Midbrain (tissue), 1 donor: ENCODE measurements around the gene PDZD7.
A peak's percentile ranks its signal among the peaks of the same experiment; 100 is the strongest.

Source experiments
- DNase-seq: peaks from one replicate; lab custom pipeline; 2025; lab: John Stamatoyannopoulos, UW

PDZD7 gene

DNA sequence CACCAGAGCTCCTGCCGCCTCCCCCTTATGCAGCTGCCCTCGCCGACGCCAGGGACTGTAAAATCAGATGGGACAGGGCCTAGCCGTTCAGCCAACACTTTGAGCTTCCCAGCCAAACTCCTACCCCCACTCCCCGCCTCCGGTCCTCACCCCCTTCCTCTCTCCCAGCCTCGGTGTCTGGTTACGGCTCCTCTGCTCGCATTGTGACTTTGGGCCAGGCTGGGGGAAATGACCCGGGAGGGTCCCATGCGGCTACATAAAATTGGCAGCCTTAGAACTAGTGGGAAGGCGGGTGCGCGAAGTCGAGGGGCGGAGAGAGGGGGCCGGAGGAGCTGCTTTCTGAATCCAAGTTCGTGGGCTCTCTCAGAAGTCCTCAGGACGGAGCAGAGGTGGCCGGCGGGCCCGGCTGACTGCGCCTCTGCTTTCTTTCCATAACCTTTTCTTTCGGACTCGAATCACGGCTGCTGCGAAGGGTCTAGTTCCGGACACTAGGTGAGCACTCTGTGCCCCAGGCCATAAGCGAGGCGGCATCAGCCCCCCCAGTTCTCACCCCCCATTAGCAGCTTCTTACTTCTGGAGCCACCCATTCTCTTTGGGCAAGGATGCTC, 30.8 kb upstream of the PDZD7 start, which contains the start of gene KAZALD1:
TSS of gene KAZALD1 (plus strand) at position 366 of the 608 bp plus-strand sequence. CDS start 604 bp downstream, outside the sequence.
- no peak for DNase-seq

DNA sequence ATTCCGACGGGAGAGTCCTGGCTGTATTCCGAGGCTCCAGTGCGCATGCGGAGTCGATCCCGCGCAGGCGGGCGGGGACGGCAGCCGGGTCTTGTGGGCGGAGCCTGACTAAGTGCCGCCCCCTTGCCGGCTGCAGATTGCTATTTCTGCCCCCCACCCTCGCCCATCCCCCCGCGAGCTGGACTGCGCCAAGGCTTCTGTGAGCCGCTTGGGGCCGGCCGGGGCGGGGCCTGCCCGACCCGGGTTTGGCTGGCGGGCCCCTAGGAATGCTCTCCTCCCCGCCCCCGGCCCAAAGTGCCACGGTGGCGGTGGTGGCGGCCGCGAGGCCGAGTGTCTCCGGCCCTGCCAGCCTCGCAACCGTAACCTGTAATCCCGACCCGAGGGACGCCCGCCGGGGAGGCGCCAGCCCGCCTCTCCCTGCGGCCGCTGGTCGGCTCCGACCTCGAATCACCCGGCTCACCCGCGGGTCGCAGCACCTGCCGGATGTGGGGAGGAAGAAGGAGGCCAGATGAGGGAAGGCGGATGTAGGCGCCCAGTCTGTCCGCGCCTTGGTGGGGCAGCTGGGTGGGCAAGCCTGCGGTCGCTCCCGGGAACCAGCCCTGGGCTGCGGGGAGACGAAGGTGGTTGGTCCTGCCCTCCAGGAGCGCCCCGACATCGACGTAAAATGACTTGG, 30.2 kb upstream of the PDZD7 start:
- DNase-seq: no peak

DNA sequence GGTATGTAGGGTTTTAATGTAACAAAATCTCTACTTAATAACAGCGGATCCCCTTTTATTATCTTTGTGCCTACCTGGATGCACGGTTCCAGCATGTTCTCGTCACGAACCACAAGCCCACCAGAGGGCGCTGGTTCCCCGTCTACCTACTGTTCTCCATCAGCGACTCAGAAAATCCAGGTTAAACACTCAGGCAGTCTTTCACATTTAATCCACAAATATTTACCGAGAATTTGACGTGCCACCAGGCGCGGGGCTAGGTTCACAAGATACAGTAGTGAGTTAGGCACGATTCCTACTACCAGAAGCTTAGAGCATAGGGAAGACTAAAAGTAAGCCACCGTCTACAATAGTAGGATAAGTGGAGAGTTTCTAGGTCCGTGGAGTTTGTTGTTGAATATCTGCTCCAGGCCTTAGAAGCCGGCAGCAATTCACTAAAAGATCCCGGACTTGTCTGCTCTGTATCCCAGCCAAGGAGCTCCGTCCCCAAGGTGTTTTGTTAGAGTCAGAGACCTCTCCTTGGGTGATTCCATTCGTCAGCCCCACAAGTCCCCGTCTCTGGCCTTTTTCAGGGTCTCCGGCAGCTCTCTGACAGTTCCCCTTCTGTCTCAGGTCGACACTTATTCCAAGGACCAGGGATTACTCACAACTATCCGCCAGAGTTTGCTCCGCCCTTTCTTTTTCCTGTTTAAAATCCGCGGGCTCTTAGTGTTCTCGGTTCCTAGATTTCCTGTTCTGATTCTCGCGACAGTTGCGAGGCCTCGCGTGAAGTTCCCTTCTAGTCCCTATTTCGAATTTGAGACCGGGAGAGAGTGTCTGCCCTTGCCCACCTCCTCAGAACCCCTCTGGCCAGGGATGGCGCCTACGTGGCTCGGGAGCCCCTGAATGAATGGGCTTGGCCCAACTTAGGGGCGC, 29.4 kb upstream of the PDZD7 start:
- DNase-seq: peak; percentile 91

DNA sequence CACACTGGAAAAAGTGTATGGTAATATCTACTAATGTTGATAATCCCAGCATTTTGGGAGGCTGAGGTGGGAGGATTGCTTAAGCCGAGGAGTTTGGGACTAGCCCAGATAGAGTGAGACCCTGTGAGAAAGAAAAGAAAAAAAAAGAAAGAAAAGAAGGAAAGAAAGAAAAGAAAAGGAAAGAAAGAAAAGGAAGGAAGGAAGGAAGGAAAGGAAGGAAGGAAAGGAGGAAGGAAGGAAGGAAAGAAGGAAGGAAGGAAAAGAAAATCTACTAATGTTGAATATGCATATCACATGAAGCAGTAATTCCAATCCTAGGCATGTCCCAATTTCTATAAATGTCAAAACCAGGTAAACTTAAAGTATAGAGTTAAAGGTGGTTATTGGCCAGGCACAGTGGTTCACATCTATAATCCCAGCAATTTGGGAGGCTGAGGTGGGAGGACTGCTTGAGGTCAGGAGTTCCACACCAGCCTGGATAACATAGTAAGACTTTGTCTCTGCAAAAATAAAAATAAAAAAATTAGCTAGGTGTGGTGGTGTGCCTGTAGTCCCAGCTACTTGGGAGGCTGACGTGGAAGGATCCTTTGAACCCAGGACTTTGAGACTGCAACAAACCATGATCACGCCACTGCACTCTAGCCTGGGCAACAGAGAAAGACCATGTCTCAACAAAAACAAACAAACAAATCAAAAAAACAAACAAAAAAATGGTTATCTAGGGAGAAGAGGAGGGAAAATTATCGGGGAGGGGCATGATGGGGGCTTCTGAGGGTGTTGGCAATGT, 25.6 kb upstream of the PDZD7 start:
- DNase-seq: no peak

DNA sequence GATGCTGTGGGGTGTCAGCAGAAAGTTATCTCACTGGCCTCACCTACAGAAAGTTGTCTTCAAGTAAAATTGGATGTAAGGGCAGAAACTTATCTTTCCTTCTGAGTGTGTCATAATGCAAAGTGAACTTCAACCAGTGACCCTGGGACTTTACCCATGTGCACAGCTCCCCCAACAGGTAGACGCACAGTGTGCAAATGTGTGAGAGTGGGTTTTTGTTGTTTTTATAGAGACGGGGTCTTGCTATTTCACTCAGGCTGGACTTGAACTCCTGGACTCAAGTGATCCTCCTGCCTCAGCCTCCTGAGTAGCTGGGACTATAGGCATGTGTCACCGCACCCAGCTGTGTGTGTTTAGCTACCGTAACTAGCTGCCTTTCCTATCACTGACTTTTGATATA, 24.5 kb upstream of the PDZD7 start:
- no peak for DNase-seq

DNA sequence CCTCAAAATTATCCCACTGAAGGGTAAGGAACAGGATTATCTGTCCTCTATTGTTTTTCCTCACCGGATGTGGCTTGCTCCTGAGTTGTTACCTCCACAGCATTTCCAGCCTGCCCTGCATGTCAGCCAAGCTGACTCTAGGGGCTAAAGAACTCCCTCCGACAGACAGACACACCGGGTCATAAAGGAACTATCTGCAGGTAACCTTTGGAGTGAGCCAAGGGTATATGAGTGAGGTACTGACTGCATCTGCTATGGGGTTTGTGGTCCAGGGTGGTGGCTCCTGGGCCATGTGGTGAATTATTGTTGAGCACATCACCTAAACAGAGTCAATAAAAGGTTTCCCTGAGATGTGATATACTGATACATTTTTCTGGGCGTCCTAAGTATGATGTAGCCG, 23.9 kb upstream of the PDZD7 start:
- DNase-seq: no peak

DNA sequence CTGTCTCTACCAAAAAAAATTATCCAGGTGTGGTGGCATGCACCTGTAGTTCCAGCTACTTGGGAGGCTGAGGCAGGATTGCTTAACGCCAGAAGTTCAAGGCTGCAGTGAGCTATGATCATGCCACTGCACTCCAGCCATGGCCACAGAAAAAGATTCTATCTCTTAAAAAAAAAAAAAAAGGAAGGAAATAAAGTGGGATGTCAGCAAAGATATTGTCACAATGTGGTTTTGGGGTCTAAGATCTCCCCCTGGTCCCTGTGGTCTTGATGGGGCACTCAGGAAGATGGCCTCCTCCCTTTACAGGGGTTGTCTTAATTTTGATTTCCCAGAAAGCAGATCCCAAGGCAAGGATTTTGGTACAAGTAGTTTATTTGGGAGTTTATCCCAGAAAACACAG, 23.4 kb upstream of the PDZD7 start:
- no peak for DNase-seq

DNA sequence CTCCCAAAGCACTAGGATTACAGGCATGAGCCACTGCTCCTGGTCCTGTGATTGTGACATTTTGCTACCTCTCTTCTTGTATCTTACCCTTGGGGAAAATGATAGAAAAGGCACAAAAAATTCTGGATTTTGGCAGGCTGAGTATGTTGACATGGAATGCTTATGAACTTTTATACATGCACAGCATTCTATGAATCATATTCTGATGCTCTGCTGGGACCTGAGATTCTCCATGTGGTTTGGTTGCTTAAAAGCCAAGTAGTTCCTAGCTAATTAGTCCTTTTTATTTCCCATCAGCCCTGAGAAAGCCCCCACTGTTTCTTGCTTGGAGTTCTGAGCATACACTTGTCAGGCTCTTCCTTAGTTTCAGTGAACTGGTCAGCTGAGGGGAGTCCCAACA, 22.6 kb upstream of the PDZD7 start:
- DNase-seq: no peak

DNA sequence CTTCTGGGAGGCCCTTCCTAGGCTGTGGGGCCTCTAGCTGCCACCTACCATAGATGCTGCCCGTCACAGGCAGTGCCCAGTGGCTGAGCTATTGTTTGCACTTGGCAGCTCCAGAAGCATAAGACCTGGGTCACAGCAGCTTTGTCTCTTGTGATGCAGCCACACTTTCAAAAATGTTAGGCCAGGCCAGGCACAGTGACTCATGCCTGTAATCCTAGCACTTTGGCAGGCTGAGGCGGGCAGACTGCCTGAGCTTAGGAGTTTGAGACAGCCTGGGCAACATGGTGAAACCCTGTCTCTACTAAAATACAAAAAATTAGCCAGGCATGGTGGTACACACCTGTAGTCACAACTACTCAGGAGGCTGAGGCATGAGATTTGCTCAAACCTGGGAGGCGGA, 21.4 kb upstream of the PDZD7 start:
- DNase-seq: no peak

DNA sequence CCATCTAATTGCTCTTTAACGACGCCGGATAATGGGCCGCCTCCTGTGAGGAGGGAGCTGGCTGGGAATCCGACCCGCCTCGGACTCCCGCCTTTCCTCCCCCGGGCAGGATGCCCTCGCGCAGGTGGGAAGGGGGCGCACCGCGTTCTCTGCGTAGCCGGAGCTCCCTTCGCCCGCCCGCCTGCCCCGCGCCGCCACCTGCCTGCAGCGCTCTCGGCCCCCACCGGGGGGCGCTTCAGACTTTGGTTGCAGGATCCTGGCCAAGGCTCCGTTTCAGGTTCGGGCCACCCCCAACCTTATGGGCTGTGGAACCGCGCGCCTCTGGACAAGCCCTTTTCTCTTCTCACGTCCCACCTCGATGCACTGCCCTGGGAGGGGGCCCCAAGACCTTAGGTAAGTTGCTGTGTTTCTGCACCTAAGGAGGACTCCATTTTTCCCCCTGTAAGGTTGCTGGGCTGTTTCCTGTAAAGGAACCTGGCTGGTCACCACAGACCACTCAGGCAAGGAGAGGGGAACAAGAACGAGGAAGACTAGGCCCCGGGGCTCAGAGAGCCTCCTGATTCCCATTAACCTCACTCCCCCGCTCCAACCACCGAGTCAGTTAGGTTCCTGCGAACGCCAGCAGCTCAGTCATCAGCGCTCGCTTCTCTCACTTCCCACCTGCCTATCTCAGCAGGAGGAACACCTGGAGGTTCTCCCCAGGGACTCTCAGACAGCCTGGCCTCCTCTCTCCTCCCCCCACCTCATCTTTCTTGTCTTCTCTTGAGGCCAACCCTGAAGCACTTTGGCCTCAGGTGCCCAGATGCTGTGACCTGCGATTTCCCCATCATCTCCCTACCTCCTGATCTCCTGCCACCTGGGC, 19.5 kb upstream of the PDZD7 start:
- peak; percentile 4 for DNase-seq

DNA sequence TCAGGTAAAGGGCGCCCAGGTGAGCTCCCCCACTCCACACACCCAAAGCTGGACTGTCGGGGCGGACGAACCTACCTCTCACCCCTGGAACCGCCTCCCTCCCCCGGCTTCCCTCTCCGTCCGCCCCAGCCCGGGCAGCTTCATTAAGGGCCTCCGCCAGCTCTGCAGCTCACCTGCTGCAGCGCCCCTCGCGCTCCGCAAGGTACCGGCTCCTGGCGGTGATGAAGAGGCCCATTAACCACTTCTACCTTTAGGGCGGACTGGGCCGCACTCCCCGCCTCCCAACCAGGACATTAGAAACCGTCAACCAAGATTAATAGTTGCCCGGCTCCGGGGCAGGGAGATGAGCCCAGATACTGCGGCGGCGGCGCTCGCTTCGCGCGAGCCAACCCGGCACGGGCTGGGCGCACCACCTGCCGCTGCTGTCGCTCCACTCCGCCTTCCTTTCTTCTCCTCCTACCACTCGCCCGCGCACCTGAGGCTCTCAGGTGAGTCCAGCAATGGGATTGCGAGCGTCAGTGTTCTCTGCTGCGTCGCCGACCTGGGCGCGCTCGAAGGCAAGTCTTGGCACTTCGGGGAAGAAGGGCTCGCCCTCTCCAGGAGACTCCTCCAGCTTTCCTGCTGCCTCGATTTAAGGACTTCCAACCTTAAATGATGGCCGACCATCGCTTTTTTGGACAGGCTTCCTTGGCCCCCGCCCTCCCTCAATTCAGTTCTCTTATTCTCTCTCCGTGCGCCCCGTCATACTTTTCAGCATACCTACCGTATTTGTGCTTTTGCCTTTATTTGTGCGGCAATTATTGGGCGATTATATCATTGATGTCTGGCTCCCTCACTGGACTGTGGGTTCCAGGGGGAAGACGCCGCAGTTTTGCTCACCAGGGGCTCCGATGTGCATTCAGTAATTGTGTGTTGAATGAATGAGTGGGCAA, 17.3 kb upstream of the PDZD7 start:
- DNase-seq: no peak

DNA sequence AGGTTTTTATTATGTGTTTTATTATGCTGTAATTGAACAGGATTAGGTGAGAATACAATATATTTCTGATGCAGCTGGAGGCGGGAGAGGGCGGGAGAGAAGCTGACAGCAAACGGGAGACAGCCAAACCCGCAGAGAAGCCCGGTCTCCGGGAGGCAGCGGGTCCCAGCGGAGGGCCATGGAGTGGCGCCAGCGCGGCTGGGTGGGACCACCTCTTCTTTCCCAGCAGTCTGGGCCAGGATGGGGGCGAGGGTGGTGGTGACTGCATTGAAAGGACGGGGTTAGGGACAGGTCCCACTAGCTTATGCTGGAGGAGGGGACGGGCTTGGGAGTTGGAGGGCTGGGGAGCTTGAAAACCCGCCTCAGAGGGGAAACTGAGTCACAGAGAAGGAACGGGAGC, 16.3 kb upstream of the PDZD7 start:
- DNase-seq: no peak

DNA sequence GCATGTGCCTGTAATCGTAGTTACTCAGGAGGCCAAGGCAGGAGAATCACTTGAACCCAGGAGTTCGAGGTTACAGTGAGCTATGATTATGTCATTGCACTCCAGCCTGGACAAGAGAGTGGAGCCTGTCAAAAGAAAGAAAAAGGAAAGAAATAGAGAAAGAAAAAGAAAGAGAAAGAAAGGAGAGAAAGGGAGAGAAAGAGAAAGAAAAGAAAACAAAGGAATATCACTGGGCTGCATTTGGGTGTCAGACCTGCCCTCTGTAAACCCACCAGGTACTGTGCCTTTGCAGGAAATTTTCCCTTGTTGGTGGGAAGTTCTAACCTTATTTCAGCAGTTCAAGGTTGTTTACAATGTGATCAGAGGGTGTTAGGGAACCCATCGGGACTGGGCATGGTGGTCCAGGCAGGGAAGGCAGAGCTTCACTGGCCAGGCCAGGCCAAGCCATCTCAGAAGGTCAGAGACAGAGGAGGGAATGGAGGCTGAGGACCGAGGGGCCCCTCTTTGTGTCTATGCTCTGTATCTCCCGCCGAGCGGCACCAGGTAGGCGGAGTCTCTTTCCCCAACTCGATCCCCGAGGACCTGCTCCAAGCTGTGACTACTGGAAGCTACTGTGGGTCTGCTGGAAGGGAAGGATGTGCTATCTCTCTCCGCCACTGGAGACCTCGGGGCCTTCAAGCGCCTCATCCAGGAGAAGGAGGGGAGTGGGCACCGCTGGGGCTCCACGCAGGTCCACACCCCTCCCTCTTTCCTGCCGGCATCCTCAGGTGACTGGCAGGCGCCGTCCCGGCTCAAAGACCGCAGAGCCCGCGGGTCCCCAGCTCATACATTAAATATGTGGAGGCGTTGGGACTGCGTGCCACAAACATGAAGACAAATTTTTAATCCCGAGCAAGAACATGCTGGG, 15.7 kb upstream of the PDZD7 start:
- no peak for DNase-seq

DNA sequence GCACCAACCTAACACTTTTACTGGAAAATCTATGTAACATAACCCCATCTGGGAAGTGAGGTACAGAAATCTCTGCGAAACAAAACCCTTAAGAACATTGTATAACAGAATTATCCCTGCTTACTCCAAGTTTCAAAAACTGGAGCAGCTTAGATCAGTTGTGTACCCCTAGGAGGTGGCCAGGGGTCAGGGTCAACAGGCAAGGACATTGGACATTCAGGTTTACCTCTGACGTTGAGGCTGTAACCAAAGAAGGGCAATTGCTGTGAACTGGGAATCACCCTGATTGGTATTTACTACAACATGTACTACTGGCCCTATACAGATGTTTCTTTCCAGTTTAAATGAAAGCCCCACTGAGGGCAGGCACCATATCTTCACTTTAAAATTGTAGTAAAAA, 13.2 kb upstream of the PDZD7 start:
- no peak for DNase-seq

DNA sequence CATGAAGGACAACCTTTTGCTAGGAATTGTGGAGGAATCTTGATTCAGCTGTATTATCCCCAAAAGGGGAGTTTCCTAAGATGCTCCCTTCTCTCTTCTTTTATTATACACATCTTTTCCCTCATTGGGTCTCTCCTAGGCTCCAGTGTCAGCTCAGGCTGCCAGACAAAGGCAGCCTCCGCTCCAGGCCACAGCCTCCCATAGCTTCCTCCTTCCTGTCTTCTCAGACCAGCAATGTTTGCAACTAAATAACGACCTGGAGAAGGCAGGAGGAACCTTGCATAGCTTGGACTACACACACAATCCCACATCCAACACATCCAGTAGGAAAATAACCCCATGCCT, 12.4 kb upstream of the PDZD7 start:
- no peak for DNase-seq

DNA sequence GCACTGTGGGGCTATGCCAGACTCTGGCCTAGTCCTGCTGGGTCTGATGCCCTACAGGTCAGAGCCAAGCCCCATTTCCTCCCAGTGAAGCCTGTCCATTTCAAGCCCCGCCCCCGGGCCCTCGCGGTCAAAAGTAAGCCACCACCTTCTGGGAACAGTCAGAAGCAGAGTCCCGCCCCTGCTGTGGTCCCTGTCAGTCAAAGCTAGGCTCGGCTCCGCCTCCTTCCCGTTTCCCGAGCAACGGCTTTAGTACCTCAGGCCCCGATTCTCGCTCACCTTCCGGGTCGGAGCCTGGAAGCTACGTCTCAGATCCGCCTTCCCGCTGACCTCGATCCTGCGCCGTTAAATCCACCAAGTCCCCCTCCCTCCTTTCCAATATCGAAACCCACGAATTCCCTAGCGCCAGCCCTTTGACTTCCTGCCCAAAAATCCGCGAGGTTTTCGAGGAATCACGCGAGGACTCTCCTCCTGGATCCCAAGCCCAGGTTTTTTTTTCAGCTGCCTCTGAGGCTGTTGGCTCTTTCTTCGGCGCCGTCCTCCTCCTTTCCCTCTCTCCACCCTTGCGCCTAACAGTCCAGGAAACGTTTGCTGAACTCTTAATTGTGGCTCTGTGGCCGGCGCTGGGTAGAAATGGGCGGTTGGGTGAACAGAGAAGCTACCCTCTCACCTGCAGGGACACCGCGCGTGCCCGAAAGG, 11.9 kb upstream of the PDZD7 start:
- DNase-seq: peak; percentile 78

DNA sequence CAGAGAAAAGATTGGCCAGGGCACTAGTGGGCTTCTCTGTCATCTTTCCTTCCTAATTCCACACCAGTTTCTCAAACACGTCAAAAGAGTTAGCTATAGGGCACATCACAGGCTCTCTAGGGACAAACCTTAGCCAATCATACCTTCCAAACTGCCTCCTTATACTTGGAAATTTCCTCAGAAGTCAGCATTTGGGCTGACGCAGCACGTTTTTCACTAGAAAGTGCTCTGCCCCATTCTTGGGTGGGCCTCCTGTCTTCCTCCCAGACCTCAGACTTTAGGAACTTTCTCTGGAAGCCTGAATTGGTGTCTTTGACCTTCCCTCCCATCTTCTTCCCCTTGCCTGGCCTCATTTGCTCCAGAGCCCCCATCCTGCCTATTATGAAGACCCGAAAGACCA, 11.2 kb upstream of the PDZD7 start:
- no peak for DNase-seq

DNA sequence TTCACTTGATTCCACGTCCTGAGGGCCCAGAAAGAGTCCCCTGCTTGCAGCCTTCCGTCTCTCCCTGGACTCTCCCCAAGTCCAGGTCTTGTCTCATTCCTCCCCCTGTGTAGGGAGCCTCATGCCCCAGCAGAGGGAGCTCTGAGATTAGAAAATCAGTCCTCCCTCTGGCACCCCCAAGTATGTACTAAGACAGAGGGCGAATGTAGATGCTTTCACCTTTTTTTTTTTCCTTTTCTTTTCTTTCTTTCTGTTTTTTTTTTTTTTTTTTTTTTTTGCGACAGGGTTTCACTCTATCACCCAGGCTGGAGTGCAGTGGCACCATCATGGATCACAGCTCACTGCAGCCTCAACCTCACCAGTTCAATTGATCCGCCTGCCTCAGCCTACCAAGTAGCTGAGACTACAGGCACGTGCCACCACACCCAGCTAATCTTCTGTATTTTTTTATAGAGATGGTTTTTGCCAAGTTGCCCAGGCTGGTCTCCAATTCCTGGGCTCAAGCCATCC, 10.4 kb upstream of the PDZD7 start:
- peak; percentile 82 for DNase-seq
